ENCODE data around the gene SPSB1.
A peak's percentile ranks its signal among the peaks of the same experiment; 100 is the strongest.

Gene SPSB1

GRCh38 chr1:9260059-9260766, 32.5 kb upstream of the SPSB1 start:
- no peak for DNase-seq (ENCODE audit: low spot score)

GRCh38 chr1:9261496-9261895, 31.2 kb upstream of the SPSB1 start:
- DNase-seq (ENCODE audit: low spot score) = no peak

GRCh38 chr1:9262096-9262986, 30.4 kb upstream of the SPSB1 start:
- DNase-seq (ENCODE audit: low spot score) = no peak

GRCh38 chr1:9263276-9263855, 29.3 kb upstream of the SPSB1 start:
- DNase-seq (ENCODE audit: low spot score) = no peak

- DNase-seq (ENCODE audit: low spot score) = no peak
Observed at GRCh38 chr1:9263984-9264872, 28.5 kb upstream of the SPSB1 start.

GRCh38 chr1:9265037-9265436, 27.7 kb upstream of the SPSB1 start:
- DNase-seq (ENCODE audit: low spot score) = no peak

- no peak for DNase-seq (ENCODE audit: low spot score)
Observed at GRCh38 chr1:9265968-9266367, 26.7 kb upstream of the SPSB1 start.

GRCh38 chr1:9267352-9267686, 25.4 kb upstream of the SPSB1 start:
- no peak for DNase-seq (ENCODE audit: low spot score)

- DNase-seq (ENCODE audit: low spot score) = no peak
Observed at GRCh38 chr1:9267827-9268581, 24.7 kb upstream of the SPSB1 start.

- DNase-seq (ENCODE audit: low spot score) = no peak
Observed at GRCh38 chr1:9269078-9269501, 23.6 kb upstream of the SPSB1 start.

GRCh38 chr1:9269721-9270120, 23.0 kb upstream of the SPSB1 start:
- DNase-seq (ENCODE audit: low spot score) = no peak

- DNase-seq (ENCODE audit: low spot score) = no peak
Observed at GRCh38 chr1:9270290-9270883, 22.3 kb upstream of the SPSB1 start.

GRCh38 chr1:9271283-9271682, 21.4 kb upstream of the SPSB1 start:
- no peak for DNase-seq (ENCODE audit: low spot score)

GRCh38 chr1:9271861-9272595, 20.7 kb upstream of the SPSB1 start:
- DNase-seq (ENCODE audit: low spot score) = no peak

- DNase-seq (ENCODE audit: low spot score) = no peak
Observed at GRCh38 chr1:9273177-9273576, 19.5 kb upstream of the SPSB1 start.

- DNase-seq (ENCODE audit: low spot score) = no peak
Observed at GRCh38 chr1:9275161-9275560, 17.5 kb upstream of the SPSB1 start.

GRCh38 chr1:9275567-9276034, 17.1 kb upstream of the SPSB1 start:
- DNase-seq (ENCODE audit: low spot score) = peak; percentile 71

- DNase-seq (ENCODE audit: low spot score) = no peak
Observed at GRCh38 chr1:9278116-9278515, 14.6 kb upstream of the SPSB1 start.

- no peak for DNase-seq (ENCODE audit: low spot score)
Observed at GRCh38 chr1:9278585-9279153, 14.0 kb upstream of the SPSB1 start.
